B cell (primary cell): ENCODE data around the gene ZNF484. TPM values are rescaled to one million over a fixed set of nuclear protein-coding genes. Genes with fewer than 3 reads are reported as not detected.
"Not testable (repeated sequence)": the region's sequence is repeated elsewhere in the genome, so short reads cannot be mapped to it uniquely, and the experiment has no call there.

Experiments
- ATAC-seq: fragments of 200-7000 bp; cut with Tn5 transposase; one replicate; pipeline ENCODE4 v1.10.0; 2021; ENCODE audit warnings: low read depth, mild to moderate bottlenecking, moderate number of reproducible peaks, moderate library complexity
- CTCF ChIA-PET: fragments of 350-600 bp; sonication (Branson Sonifier 250); formaldehyde crosslinking; loops from one replicate; lab custom pipeline; 2021; ENCODE audit warnings: antibody characterized with exemption, inconsistent platforms; lab: Charles Lee
- POLR2A ChIA-PET: fragments of 350-600 bp; sonication (Branson Sonifier 250); formaldehyde crosslinking; loops from one replicate; lab custom pipeline; 2021; ENCODE audit warnings: antibody characterized with exemption; lab: Charles Lee
- DNase-seq: peaks from one replicate; pipeline ENCODE4 v3.0.0; 2013
- H2AFZ ChIP-seq: 2 replicates; pipeline ENCODE4 v1.6.1; 2012; ENCODE audit warnings: mild to moderate bottlenecking, low read depth, low read length; ENCODE audit not compliant: insufficient read depth, poor library complexity, severe bottlenecking
- H3K27ac ChIP-seq, 2 donors: 1 replicate in 1 of 2; 2 replicates in 1 of 2; pipeline ENCODE4 v1.5.1; 2012 to 2013; ENCODE audit warnings: low read length in 2 of 2, mild to moderate bottlenecking in 2 of 2, moderate library complexity in 1 of 2
- H3K27me3 ChIP-seq, 4 experiments: fragments of 200-600 bp in 1 of 4; sonication (generic) in 1 of 4; replicated peaks in 1 of 4; 1 replicate in 2 of 4; 2 replicates in 2 of 4; pipeline versions ENCODE4 v1.6.1 to v1.7.0; 2013 to 2016; ENCODE audit warnings: low read length in 3 of 4, mild to moderate bottlenecking in 2 of 4, mixed read lengths in 1 of 4, moderate library complexity in 1 of 4; ENCODE audit not compliant: insufficient read depth in 4 of 4, control insufficient read depth in 3 of 4; ENCODE audit errors: control extremely low read depth in 1 of 4
- H3K36me3 ChIP-seq, 2 experiments: replicated peaks in 1 of 2; 1 replicate in 1 of 2; 2 replicates in 1 of 2; pipeline versions ENCODE4 v1.6.1 to v1.7.1; 2013; ENCODE audit warnings: low read length in 1 of 2; ENCODE audit not compliant: insufficient read depth in 2 of 2, control insufficient read depth in 1 of 2; ENCODE audit errors: control extremely low read depth in 1 of 2, extremely low read depth in 1 of 2
- H3K4me1 ChIP-seq, 2 donors: fragments of 200-600 bp in 1 of 2; sonication (generic) in 1 of 2; 1 replicate in 1 of 2; 2 replicates in 1 of 2; pipeline versions ENCODE4 v1.5.1 to v1.6.1; 2013 to 2017; ENCODE audit warnings: low read length in 2 of 2; ENCODE audit not compliant: control insufficient read depth in 2 of 2, insufficient read depth in 2 of 2
- H3K4me2 ChIP-seq: replicated peaks from 2 replicates; pipeline ENCODE3; 2012; ENCODE audit warnings: mild to moderate bottlenecking, low read depth, low read length; ENCODE audit not compliant: poor library complexity, severe bottlenecking
- H3K4me3 ChIP-seq, 5 experiments: fragments of 200-600 bp in 1 of 5; sonication (generic) in 1 of 5; 1 replicate in 3 of 5; 2 replicates in 2 of 5; pipeline versions ENCODE4 v1.5.1 to v1.7.0; 2011 to 2016; ENCODE audit warnings: low read length in 4 of 5, mild to moderate bottlenecking in 4 of 5, low read depth in 2 of 5, control low read depth in 1 of 5, moderate library complexity in 1 of 5; ENCODE audit not compliant: insufficient read depth in 1 of 5; ENCODE audit errors: control extremely low read depth in 1 of 5, extremely low read depth in 1 of 5
- H3K79me2 ChIP-seq: fragments of 200-600 bp; sonication (generic); one replicate; pipeline ENCODE4 v1.6.0; 2016; ENCODE audit warnings: low read length; ENCODE audit not compliant: control insufficient read depth, insufficient read depth
- H3K9ac ChIP-seq: fragments of 200-600 bp; sonication (generic); 2 replicates; pipeline ENCODE4 v1.6.1; 2017; ENCODE audit warnings: mild to moderate bottlenecking, low read length, moderate library complexity
- H3K9me3 ChIP-seq, 3 donors: one replicate each; pipeline versions ENCODE4 v1.6.1 to v1.7.1; 2013; ENCODE audit warnings: low read length in 2 of 3; ENCODE audit not compliant: control insufficient read depth in 2 of 3, insufficient read depth in 1 of 3; ENCODE audit errors: control extremely low read depth in 1 of 3
- H4K20me1 ChIP-seq: 2 replicates; pipeline ENCODE4 v1.6.0; 2012; ENCODE audit warnings: mild to moderate bottlenecking, low read length; ENCODE audit not compliant: insufficient read depth, control insufficient read depth, poor library complexity, severe bottlenecking
- H3K27ac Mint-ChIP-seq: one replicate; pipeline ENCODE4 v1.8.0; 2021; ENCODE audit warnings: mixed read lengths
- H3K27me3 Mint-ChIP-seq: one replicate; pipeline ENCODE4 v1.8.0; 2021; ENCODE audit warnings: mixed read lengths
- H3K4me1 Mint-ChIP-seq: one replicate; pipeline ENCODE4 v1.8.0; 2021; ENCODE audit warnings: mixed read lengths
- H3K4me3 Mint-ChIP-seq: one replicate; pipeline ENCODE4 v1.8.0; 2021; ENCODE audit warnings: mixed read lengths
- H3K9me3 Mint-ChIP-seq: one replicate; pipeline ENCODE4 v1.8.0; 2022; ENCODE audit warnings: mixed read lengths; ENCODE audit not compliant: insufficient read depth
- CTCF ChIP-seq: fragments of 200-600 bp; IDR thresholded peaks from one replicate; pipeline ENCODE4 v1.8.0; 2022; ENCODE audit warnings: antibody characterized with exemption, mild to moderate bottlenecking
- EZH2 ChIP-seq: IDR thresholded peaks from 2 replicates; pipeline ENCODE4 v1.6.1; 2012; ENCODE audit warnings: borderline replicate concordance, low read depth, mild to moderate bottlenecking, moderate library complexity, low read length; ENCODE audit not compliant: insufficient read depth, poor library complexity, severe bottlenecking
- WGBS: methylation state at CpG from one replicate; pipeline ENCODE4 v1.1.5; 2013; ENCODE audit warnings: missing lambda C conversion rate; ENCODE audit not compliant: insufficient coverage; 5-methylcytosine and 5-hydroxymethylcytosine counted together
- intact Hi-C: fragments of 100-400 bp; cut with micrococcal nuclease; formaldehyde crosslinking; loops from one replicate; pipeline ENCODE4 v1.10.0; 2022
- polyA plus RNA-seq: library from polyadenylated mRNA; depleted of rRNA; stranded (reverse); fragments of >200 nt; gene quantifications from 2 replicates; pipeline ENCODE4 v1.2.3, GENCODE V29; 2012
- total RNA-seq, 2 donors: library from RNA; stranded (reverse); fragments of 120-200 nt in 1 of 2; gene quantifications; 1 replicate in 1 of 2; 2 replicates in 1 of 2; pipeline versions ENCODE4 v1.2.3 to v1.2.4, GENCODE V29; 2013 to 2022

Gene ZNF484
- total and polyA plus RNA-seq, 2 donors (not counting 1 experiment from before 2014, with no cell fraction given), result 2.2 to 22.7 TPM

GRCh38 chr9:92911511-92912475 lies 34.0 kb upstream of the ZNF484 start:
- no peak for DNase-seq
- H3K9me3 ChIP-seq, result no peaks in the 10 kb centered on the region
- H3K36me3 ChIP-seq, result no peaks in the 10 kb centered on the region
- no peaks in the 10 kb centered on the region for H3K4me1 ChIP-seq
- Mint-ChIP-seq H3K9me3 (no peaks in the 10 kb centered on the region), H3K4me3 (no peak overlapping the region), H3K27ac (no peak overlapping the region), H3K4me1 (peaks cover under 1% of the 10 kb centered on the region), H3K27me3 (peaks cover 51% of the 10 kb centered on the region)
- H3K27ac ChIP-seq, result no peak overlapping the region
- no peak for ATAC-seq
- WGBS, result 96% methylated on average over 8 of the region's 11 CpGs
- CTCF ChIA-PET, result no interaction called here
- no peak for TF ChIP-seq CTCF
- TF ChIP-seq EZH2, result no peak
- no peaks in the 10 kb centered on the region for H3K79me2 ChIP-seq
- no peak overlapping the region for H3K4me3 ChIP-seq
- POLR2A ChIA-PET, result no interaction called here
- intact Hi-C loops, result no loop called here
- peaks cover 0 to 9% (median 8%) of the 10 kb centered on the region in 4 experiments for H3K27me3 ChIP-seq
- H3K9ac ChIP-seq, result no peak overlapping the region
- H2AFZ ChIP-seq, result no peak overlapping the region
- H4K20me1 ChIP-seq, result no peaks in the 10 kb centered on the region
- no peak overlapping the region for H3K4me2 ChIP-seq

- H3K4me2 ChIP-seq, H3K27ac ChIP-seq, CTCF ChIA-PET, H3K9me3 Mint-ChIP-seq, H3K36me3 ChIP-seq, DNase-seq, H3K79me2 ChIP-seq, H3K4me3 Mint-ChIP-seq, POLR2A ChIA-PET, H3K4me3 ChIP-seq, H3K9me3 ChIP-seq, ATAC-seq, H3K27ac Mint-ChIP-seq, H3K4me1 ChIP-seq, H3K4me1 Mint-ChIP-seq, H2AFZ ChIP-seq, H3K9ac ChIP-seq, intact Hi-C loops, H3K27me3 ChIP-seq, H4K20me1 ChIP-seq: not testable (repeated sequence)
- 93% methylated on average over 3 of the region's 6 CpGs for WGBS
- peaks cover 22% of the 10 kb centered on the region for H3K27me3 Mint-ChIP-seq
These were observed 27.3 kb upstream of the ZNF484 start for GRCh38 chr9:92905137-92905536.
